K562 (cell line): ENCODE results near the gene LTA. TPM values are rescaled to one million over a fixed set of nuclear protein-coding genes. Genes with fewer than 3 reads are reported as not detected.

ENCODE experiments used
- BCOR ChIP-seq: fragments of 450-650 bp; IDR thresholded peaks from 2 replicates; pipeline ENCODE4 v1.6.1; 2016
- CC2D1A ChIP-seq: fragments of 450-650 bp; IDR thresholded peaks from 2 replicates; pipeline ENCODE4 v1.6.1; 2017; ENCODE audit warnings: mild to moderate bottlenecking
- CGGBP1 ChIP-seq: fragments of 250-450 bp; sonication (Bioruptor Pico); IDR thresholded peaks from 2 replicates; pipeline ENCODE4 v1.9.0; 2021; ENCODE audit warnings: mild to moderate bottlenecking
- CTCFL ChIP-seq: IDR thresholded peaks from 2 replicates; pipeline ENCODE4 v1.6.1; 2011; ENCODE audit warnings: borderline replicate concordance, low read depth, mild to moderate bottlenecking, moderate library complexity, low read length; ENCODE audit not compliant: insufficient read depth, poor library complexity, severe bottlenecking
- GABPB1 ChIP-seq: sonication (generic); formaldehyde crosslinking; IDR thresholded peaks from 2 replicates; pipeline ENCODE4 v1.8.0; 2022; ENCODE audit warnings: mild to moderate bottlenecking, missing genetic modification reagents
- HDAC1 ChIP-seq, 2 experiments: fragments of 450-650 bp; IDR thresholded peaks; 2 replicates each; pipeline ENCODE4 v1.6.1; 2016 to 2017; ENCODE audit warnings: inconsistent platforms in 1 of 2, mild to moderate bottlenecking in 1 of 2, moderate library complexity in 1 of 2
- IRF9 ChIP-seq: fragments of 450-650 bp; IDR thresholded peaks from 2 replicates; pipeline ENCODE4 v1.6.1; 2016; ENCODE audit warnings: missing biosample characterization, missing genetic modification characterization
- JUND ChIP-seq, 2 experiments: IDR thresholded peaks; 2 replicates in 1 of 2; 3 replicates in 1 of 2; pipeline ENCODE4 v1.6.1; 2011; ENCODE audit warnings: borderline replicate concordance in 2 of 2, low read depth in 2 of 2, low read length in 2 of 2, improper control_type of control experiment in 1 of 2, missing biosample characterization in 1 of 2, missing genetic modification characterization in 1 of 2, missing genetic modification reagents in 1 of 2
- KAT7 ChIP-seq: sonication (generic); formaldehyde crosslinking; IDR thresholded peaks from 2 replicates; pipeline ENCODE4 v1.8.0; 2022; ENCODE audit warnings: missing genetic modification reagents, mild to moderate bottlenecking, borderline replicate concordance
- NR3C1 ChIP-seq: sonication (generic); formaldehyde crosslinking; IDR thresholded peaks from 2 replicates; pipeline ENCODE4 v1.8.1; 2022; ENCODE audit warnings: missing genetic modification reagents
- SAFB2 ChIP-seq: fragments of 200-400 bp; formaldehyde crosslinking; IDR thresholded peaks from 2 replicates; pipeline ENCODE4 v1.6.1; 2018; ENCODE audit warnings: borderline replicate concordance, low read length, low read depth, moderate library complexity; ENCODE audit not compliant: severe bottlenecking
- SIN3A ChIP-seq, 2 experiments: fragments of 150-350 bp in 1 of 2; IDR thresholded peaks; 2 replicates each; pipeline ENCODE4 v1.6.1; 2011 to 2016; ENCODE audit warnings: borderline replicate concordance in 2 of 2, low read depth in 2 of 2, low read length in 2 of 2, mild to moderate bottlenecking in 2 of 2, moderate library complexity in 2 of 2; ENCODE audit not compliant: control insufficient read depth in 1 of 2
- SLC30A9 ChIP-seq: fragments of 250-450 bp; sonication (Bioruptor Pico); IDR thresholded peaks from 2 replicates; pipeline ENCODE4 v1.8.0; 2022; ENCODE audit warnings: mild to moderate bottlenecking, moderate library complexity
- SRF ChIP-seq, 2 experiments: fragments of 250-450, 450-650 bp in 1 of 2; sonication (Bioruptor Pico) in 1 of 2; sonication (generic) in 1 of 2; formaldehyde crosslinking; IDR thresholded peaks; 2 replicates each; pipeline versions ENCODE4 v1.5.0 to v1.5.1; 2020 to 2022; ENCODE audit warnings: mild to moderate bottlenecking in 1 of 2, missing genetic modification reagents in 1 of 2
- SRSF9 ChIP-seq: fragments of 200-400 bp; formaldehyde crosslinking; IDR thresholded peaks from 2 replicates; pipeline ENCODE4 v1.6.1; 2017; ENCODE audit warnings: low read depth, low read length, borderline replicate concordance
- ZBTB34 ChIP-seq: fragments of 250-450 bp; sonication (Bioruptor Pico); IDR thresholded peaks from 2 replicates; pipeline ENCODE4 v1.8.0; 2021; ENCODE audit warnings: mild to moderate bottlenecking, moderate library complexity
- ZBTB9 ChIP-seq: fragments of 450-650 bp; formaldehyde crosslinking; IDR thresholded peaks from 2 replicates; pipeline ENCODE4 v1.4.0; 2020; ENCODE audit warnings: mild to moderate bottlenecking, moderate library complexity
- ZNF134 ChIP-seq: fragments of 250-450 bp; sonication (Bioruptor Pico); conservative IDR thresholded peaks from 2 replicates; pipeline ENCODE4 v1.4.0; 2020
- ZNF282 ChIP-seq: sonication (generic); formaldehyde crosslinking; IDR thresholded peaks from 2 replicates; pipeline ENCODE4 v1.8.1; 2023; ENCODE audit warnings: missing genetic modification reagents
- polyA plus RNA-seq, 8 experiments: library from polyadenylated mRNA; depleted of rRNA in 4 of 8; stranded (reverse) in 5 of 8; unstranded in 3 of 8; fragments of >200 nt; fragmentation: Nextera tagmentation in 2 of 8; fragmentation: Illumina TruSeq in 1 of 8; extraction: Ambion mirVana in 2 of 8; extraction: Trizol in 1 of 8; gene quantifications; 2 replicates each; pipeline versions ENCODE4 v1.2.1 to v1.2.3, GENCODE V29; 2011 to 2014; ENCODE audit warnings: inconsistent platforms in 1 of 8, missing spikeins in 1 of 8
- total RNA-seq, 7 experiments: library from RNA; depleted of rRNA in 6 of 7; stranded (reverse); fragments of >200 nt in 6 of 7; fragmentation: Illumina TruSeq in 2 of 7; extraction: Trizol in 2 of 7; gene quantifications; 2 replicates each; pipeline versions ENCODE4 v1.2.1 to v1.2.3, GENCODE V29; 2011 to 2021; ENCODE audit warnings: low replicate concordance in 1 of 7

Gene LTA
- total and polyA plus RNA-seq, 9 of the 15 experiments (the other 6 are each of a cell fraction or from before 2014, with no cell fraction given), result 0.80 TPM; not detected in 8

- no peak; the same call in 1 of the 2 replicates for TF ChIP-seq CGGBP1
- no peak for TF ChIP-seq CTCFL
- TF ChIP-seq SRSF9, result no peak
- peak; percentile 24; the same call in 1 of the 2 replicates for TF ChIP-seq IRF9 (tag)
- no peak for TF ChIP-seq NR3C1 (CRISPR knock-in tag)
- TF ChIP-seq ZNF282 (CRISPR knock-in tag), result no peak
- TF ChIP-seq SRF (CRISPR knock-in tag; IDR thresholded peaks at IDR 0.05), result peak in 1 of 2 experiments; percentile 41; a peak in 3 of 4 replicates
- TF ChIP-seq JUND (IDR thresholded peaks at IDR 0.05; ENCODE audit: borderline replicate concordance, low read depth, low read length), result peak; percentile 34; the same call in 1 of the 2 replicates
- TF ChIP-seq JUND (tag; IDR thresholded peaks at IDR 0.05; ENCODE audit: borderline replicate concordance, low read depth, low read length), result peak; percentile 70; the same call in 2 of the 3 replicates
- TF ChIP-seq SLC30A9 (CRISPR knock-in tag), result no peak
- peak; percentile 36; the same call in 1 of the 2 replicates for TF ChIP-seq ZBTB9 (CRISPR knock-in tag)
- peak; percentile 57; the same call in 1 of the 2 replicates for TF ChIP-seq KAT7
- TF ChIP-seq BCOR, result peak; percentile 46
- TF ChIP-seq SAFB2, result no peak
- TF ChIP-seq ZNF134, result 0 out of 2 replicates have a peak, but pooled peaks have one; percentile 36
- peak in 1 of 2 experiments; percentile 90; a peak in 2 of 4 replicates for TF ChIP-seq HDAC1 (IDR thresholded peaks at IDR 0.05)
- 0 out of 2 replicates have a peak, but pooled peaks have one; percentile 52 for TF ChIP-seq CC2D1A
- peak; percentile 97 for TF ChIP-seq GABPB1 (CRISPR knock-in tag)
- TF ChIP-seq SIN3A (IDR thresholded peaks at IDR 0.05; ENCODE audit: borderline replicate concordance in 2 of 2, control insufficient read depth in 1 of 2, low read depth in 2 of 2, low read length in 2 of 2), result peak in 1 of 2 experiments; percentile 42; a peak in 3 of 4 replicates
- no peak for TF ChIP-seq ZBTB34 (CRISPR knock-in tag)
Measured at GRCh38 chr6:31541658-31542521, 30.2 kb upstream of the LTA start, which contains the start of gene DDX39B (continued).
